ENCODE measurements around the gene KCNJ3. TPM values are rescaled to one million over a fixed set of nuclear protein-coding genes. Genes with fewer than 3 reads are reported as not detected.

The KCNJ3 gene
- total RNA-seq, 1 donor from 2014 or later: 0.07 TPM

DNA sequence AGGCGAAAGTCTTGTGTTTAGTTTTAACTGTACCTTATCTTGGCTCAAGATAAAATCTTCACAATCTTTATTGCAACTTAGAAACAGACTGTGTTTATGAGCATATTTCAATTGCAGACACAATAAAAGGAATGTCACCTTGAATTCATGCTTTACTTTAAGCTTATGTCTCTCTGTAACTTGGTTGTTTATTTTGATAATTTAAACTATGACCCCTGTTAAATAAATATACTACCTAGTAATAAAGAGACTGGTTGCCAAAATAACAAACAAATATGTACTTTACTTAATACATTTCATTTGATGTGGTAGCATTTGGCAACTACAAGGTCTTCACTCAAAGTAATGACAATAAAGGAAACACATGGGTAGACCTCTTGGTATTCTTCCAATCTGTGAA is 202.6 kb downstream of the KCNJ3 start:
- no peaks in the 10 kb centered on the region for H3K4me1 Mint-ChIP-seq (ENCODE audit: low read depth)

More for the DNA sequence above, 202.6 kb downstream of the KCNJ3 start:
- peaks cover 3% of the 10 kb centered on the region for H3K9me3 Mint-ChIP-seq (ENCODE audit: low read depth)
- H3K36me3 Mint-ChIP-seq (ENCODE audit: low read depth): no peaks in the 10 kb centered on the region
- H3K27me3 Mint-ChIP-seq (ENCODE audit: low read depth): peaks cover 6% of the 10 kb centered on the region
- TF ChIP-seq, protein P1, sequence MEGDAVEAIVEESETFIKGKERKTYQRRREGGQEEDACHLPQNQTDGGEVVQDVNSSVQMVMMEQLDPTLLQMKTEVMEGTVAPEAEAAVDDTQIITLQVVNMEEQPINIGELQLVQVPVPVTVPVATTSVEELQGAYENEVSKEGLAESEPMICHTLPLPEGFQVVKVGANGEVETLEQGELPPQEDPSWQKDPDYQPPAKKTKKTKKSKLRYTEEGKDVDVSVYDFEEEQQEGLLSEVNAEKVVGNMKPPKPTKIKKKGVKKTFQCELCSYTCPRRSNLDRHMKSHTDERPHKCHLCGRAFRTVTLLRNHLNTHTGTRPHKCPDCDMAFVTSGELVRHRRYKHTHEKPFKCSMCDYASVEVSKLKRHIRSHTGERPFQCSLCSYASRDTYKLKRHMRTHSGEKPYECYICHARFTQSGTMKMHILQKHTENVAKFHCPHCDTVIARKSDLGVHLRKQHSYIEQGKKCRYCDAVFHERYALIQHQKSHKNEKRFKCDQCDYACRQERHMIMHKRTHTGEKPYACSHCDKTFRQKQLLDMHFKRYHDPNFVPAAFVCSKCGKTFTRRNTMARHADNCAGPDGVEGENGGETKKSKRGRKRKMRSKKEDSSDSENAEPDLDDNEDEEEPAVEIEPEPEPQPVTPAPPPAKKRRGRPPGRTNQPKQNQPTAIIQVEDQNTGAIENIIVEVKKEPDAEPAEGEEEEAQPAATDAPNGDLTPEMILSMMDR (IDR thresholded peaks at IDR 0.05): no peak
- no peak for DNase-seq (ENCODE audit: low spot score)
- no peak overlapping the region for H3K27ac Mint-ChIP-seq (ENCODE audit: unreplicated experiment)
- H3K4me3 Mint-ChIP-seq (ENCODE audit: unreplicated experiment): no peak overlapping the region
